NB4 (cell line): ENCODE measurements around the gene PLPPR1.
"Not testable (repeated sequence)": the region's sequence is repeated elsewhere in the genome, so short reads cannot be mapped to it uniquely, and the experiment has no call there.

Source experiments
- DNase-seq: peaks from one replicate; pipeline ENCODE4 v3.0.0; 2010; ENCODE audit warnings: low read depth
- H3K4me3 ChIP-seq: one replicate; pipeline ENCODE4 v1.5.1; 2011; ENCODE audit warnings: mild to moderate bottlenecking, low read depth, low read length, moderate library complexity
- CTCF ChIP-seq: IDR thresholded peaks from one replicate; pipeline ENCODE4 v1.5.1; 2012; ENCODE audit warnings: low read depth, low read length
- MAX ChIP-seq: IDR thresholded peaks from 2 replicates; pipeline ENCODE4 v1.6.1; 2011; ENCODE audit warnings: low read depth, low read length
- MYC ChIP-seq: IDR thresholded peaks from 2 replicates; pipeline ENCODE4 v1.6.1; 2011; ENCODE audit warnings: low read depth, low read length
- POLR2A ChIP-seq: IDR thresholded peaks from 2 replicates; pipeline ENCODE4 v1.6.1; 2011; ENCODE audit warnings: mild to moderate bottlenecking; ENCODE audit not compliant: insufficient read length; ENCODE audit errors: extremely low read depth

The PLPPR1 gene

DNA sequence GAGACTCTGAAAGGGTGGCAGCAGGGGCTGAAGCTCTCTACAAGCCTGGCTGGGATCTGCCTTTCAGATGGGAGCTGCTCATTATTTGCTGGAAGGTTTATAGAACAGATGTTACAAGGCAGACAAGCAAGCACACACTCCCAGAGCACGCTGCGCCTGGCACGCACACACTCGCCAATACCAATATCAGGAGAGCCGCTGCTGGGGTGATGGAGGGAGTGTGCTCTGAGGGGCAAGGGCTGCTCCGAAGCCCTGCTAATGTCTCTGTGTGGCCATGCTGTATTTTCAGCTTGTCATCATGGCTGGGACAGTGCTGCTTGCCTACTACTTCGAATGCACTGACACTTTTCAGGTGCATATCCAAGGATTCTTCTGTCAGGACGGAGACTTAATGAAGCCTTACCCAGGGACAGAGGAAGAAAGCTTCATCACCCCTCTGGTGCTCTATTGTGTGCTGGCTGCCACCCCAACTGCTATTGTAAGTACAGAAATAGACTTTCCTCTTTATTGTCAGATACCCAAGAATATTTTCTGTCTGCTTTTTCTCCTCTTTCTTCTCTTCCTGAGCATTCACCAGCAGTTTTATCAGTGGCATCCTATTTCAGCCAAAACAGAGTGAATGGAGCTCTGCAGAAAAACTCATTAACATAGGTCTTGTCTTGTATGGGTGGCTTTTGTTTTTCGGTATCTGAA, 241.2 kb downstream of the PLPPR1 start:
- no peak overlapping the region for H3K4me3 ChIP-seq
- TF ChIP-seq CTCF (no peak), MYC (no peak), POLR2A (no peak), MAX (no peak)
- DNase-seq: no peak

DNA sequence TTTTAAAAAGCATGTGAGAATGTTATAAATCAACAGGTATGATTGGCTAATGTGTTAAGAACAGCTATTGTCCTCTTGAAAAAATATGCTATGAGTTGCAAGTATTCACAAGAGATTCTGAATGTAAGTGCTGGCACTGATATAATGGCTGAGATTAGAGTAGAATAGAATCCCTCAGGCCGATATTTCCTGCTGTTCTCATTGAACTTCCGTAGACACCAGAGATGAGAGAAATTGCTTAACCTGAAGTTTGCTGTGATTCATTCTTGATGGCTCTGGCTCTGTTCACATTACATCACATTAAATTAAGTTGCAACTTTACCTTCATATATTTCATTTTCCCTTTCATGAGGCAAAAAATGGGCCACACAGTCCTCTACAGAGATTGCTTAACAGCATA, 241.8 kb downstream of the PLPPR1 start:
- TF ChIP-seq MYC: no peak
- no peak for TF ChIP-seq CTCF
- no peak for TF ChIP-seq POLR2A
- TF ChIP-seq MAX: no peak
- no peak overlapping the region for H3K4me3 ChIP-seq
- DNase-seq: no peak

- no peak overlapping the region for H3K4me3 ChIP-seq
- DNase-seq: no peak
- no peak for TF ChIP-seq CTCF
Observed at GRCh38 chr9:101271102-101271501, 242.6 kb downstream of the PLPPR1 start.

- TF ChIP-seq MAX (no peak), POLR2A (no peak), CTCF (no peak), MYC (no peak)
- no peak overlapping the region for H3K4me3 ChIP-seq
- DNase-seq: no peak
Observed at GRCh38 chr9:101274971-101275768, 246.6 kb downstream of the PLPPR1 start.

DNA sequence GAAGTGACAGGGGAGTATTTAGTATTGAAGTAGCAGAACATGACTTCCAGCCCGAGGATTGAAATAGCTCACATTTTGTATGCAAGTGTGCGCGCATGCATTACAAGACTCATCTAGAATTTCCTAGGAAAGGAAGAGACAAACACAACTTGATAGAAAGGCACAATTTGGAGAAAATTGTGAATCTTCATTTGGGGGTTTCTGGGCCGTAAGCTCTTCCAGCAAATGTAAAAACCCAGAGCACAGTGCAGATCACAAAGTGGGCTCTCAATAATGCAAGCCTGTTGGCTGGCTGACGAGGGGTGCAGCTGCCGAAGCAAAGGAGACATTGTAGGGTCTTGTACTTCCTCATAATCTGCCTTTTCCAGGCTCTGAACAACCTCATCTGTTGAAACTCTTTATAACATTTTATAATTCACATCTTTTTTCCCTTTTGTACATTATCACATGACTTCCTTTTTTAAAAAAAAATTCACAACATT, 247.3 kb downstream of the PLPPR1 start:
- TF ChIP-seq MYC (no peak), CTCF (no peak), POLR2A (no peak), MAX (no peak)
- no peak overlapping the region for H3K4me3 ChIP-seq

DNA sequence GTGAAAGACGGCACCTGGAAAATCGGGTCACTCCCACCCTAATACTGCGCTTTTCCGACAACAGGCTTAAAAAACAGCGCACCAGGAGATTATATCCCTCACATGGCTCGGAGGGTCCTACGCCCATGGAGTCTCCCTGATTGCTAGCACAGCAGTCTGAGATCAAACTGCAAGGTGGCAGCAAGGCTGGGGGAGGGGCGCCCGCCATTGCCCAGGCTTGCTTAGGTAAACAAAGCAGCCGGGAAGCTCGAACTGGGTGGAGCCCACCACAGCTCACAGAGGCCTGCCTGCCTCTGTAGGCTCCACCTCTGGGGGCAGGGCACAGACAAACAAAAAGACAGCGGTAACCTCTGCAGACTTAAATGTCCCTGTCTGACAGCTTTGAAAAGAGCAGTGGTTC, 262.5 kb downstream of the PLPPR1 start:
- not testable (repeated sequence) for DNase-seq, H3K4me3 ChIP-seq

More for the DNA sequence above, 247.3 kb downstream of the PLPPR1 start:
- DNase-seq: no peak
